Right atrium auricular region (tissue), 2 donors: Measurements from ENCODE around the gene MXRA7. TPM values are rescaled to one million over a fixed set of nuclear protein-coding genes. Genes with fewer than 3 reads are reported as not detected.
"Not testable (repeated sequence)": the region's sequence is repeated elsewhere in the genome, so short reads cannot be mapped to it uniquely, and the experiment has no call there.

Source experiments
- DNase-seq: peaks from one replicate; pipeline ENCODE4 v3.0.0-alpha.2; 2019; ENCODE audit warnings: low spot score
- H3K27ac ChIP-seq, 2 donors: fragments of 200-600 bp; sonication (generic); 1 replicate in 1 of 2; 2 replicates in 1 of 2; pipeline ENCODE4 v1.5.1; 2016 to 2019
- H3K27me3 ChIP-seq, 2 donors: fragments of 200-600 bp; sonication (generic); one replicate each; pipeline versions ENCODE4 v1.5.1 to v1.6.0; 2017 to 2019
- H3K36me3 ChIP-seq: fragments of 200-600 bp; sonication (generic); one replicate; pipeline ENCODE4 v1.5.1; 2016
- H3K4me1 ChIP-seq, 2 donors: fragments of 200-600 bp; sonication (generic); one replicate each; pipeline versions ENCODE4 v1.5.1 to v1.6.0; 2017 to 2019
- H3K4me3 ChIP-seq, 2 donors: fragments of 200-600 bp; sonication (generic); 1 replicate in 1 of 2; 2 replicates in 1 of 2; pipeline ENCODE4 v1.5.1; 2017 to 2019; ENCODE audit warnings: mild to moderate bottlenecking in 1 of 2, moderate library complexity in 1 of 2
- H3K9me3 ChIP-seq, 2 donors: fragments of 200-600 bp; sonication (generic); one replicate each; pipeline ENCODE4 v1.5.1; 2019
- total RNA-seq, 2 donors: library from RNA; depleted of rRNA; stranded (reverse); fragments of >200 nt; gene quantifications; one replicate each; pipeline ENCODE4 v1.1.0, GENCODE V29; 2016
- TF ChIP-seq, protein P1 (sequence below), 2 donors: fragments of 200-600 bp; sonication (generic); IDR thresholded peaks; one replicate each; pipeline ENCODE4 v1.5.1; 2019; ENCODE audit warnings: antibody characterized with exemption in 2 of 2

The MXRA7 gene
- total RNA-seq, 2 donors from 2014 or later: 440 to 644 TPM

DNA sequence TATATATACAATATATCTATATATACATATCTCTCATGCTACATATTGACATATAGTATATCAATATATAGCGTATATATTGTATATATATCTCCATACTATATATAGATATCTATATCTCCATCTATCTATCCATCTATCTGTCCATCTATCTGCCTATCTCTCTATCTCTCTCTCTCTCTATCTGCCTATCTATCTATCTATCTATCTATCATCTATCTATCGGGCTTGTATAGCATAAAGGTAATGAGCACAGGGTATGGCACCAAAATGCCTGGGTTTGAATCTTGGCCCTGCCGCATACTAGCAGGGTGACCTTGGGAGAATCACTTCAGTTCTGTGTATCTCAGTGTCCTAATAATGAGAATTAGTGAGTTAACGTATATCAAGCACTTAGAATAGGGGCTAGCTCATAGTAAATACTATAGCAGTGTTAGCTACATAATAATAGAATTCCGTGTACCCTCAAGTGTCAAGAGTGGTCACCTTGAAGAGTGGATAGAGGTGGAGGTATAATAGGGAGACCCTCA, 68.7 kb downstream of the MXRA7 start:
- Histone ChIP-seq H3K36me3 (no peaks in the 10 kb centered on the region), H3K27ac (no peak overlapping the region), H3K9me3 (peaks cover 0 to 3% of the 10 kb centered on the region in 2 donors), H3K4me3 (no peak overlapping the region), H3K27me3 (no peaks in the 10 kb centered on the region), H3K4me1 (no peaks in the 10 kb centered on the region)
- no peak for DNase-seq
- TF ChIP-seq, protein P1, sequence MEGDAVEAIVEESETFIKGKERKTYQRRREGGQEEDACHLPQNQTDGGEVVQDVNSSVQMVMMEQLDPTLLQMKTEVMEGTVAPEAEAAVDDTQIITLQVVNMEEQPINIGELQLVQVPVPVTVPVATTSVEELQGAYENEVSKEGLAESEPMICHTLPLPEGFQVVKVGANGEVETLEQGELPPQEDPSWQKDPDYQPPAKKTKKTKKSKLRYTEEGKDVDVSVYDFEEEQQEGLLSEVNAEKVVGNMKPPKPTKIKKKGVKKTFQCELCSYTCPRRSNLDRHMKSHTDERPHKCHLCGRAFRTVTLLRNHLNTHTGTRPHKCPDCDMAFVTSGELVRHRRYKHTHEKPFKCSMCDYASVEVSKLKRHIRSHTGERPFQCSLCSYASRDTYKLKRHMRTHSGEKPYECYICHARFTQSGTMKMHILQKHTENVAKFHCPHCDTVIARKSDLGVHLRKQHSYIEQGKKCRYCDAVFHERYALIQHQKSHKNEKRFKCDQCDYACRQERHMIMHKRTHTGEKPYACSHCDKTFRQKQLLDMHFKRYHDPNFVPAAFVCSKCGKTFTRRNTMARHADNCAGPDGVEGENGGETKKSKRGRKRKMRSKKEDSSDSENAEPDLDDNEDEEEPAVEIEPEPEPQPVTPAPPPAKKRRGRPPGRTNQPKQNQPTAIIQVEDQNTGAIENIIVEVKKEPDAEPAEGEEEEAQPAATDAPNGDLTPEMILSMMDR (IDR thresholded peaks at IDR 0.05): no peak

DNA sequence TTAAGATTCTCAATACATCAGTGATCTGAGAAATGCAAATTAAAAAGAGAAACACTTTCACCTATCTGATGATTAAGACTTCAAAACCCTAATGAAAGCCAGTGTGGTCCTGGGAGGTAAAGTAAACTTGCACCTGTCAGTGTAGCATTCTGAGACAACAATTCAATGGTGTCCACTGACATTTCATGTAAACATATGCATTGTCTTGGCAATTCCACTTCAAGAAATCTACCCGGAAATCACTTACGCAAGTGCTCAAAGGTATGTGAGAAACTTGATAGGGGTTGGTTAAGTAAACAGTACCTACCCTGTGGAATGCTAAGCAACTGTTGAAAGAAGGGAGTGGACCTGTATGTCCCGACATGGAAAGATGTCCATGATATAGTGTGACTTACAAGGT, 69.3 kb downstream of the MXRA7 start:
- no peaks in the 10 kb centered on the region for H3K4me1 ChIP-seq
- no peaks in the 10 kb centered on the region for H3K36me3 ChIP-seq
- no peak for DNase-seq
- no peaks in the 10 kb centered on the region for H3K9me3 ChIP-seq
- H3K4me3 ChIP-seq: no peak overlapping the region
- TF ChIP-seq, protein P1 (IDR thresholded peaks at IDR 0.05): no peak
- H3K27ac ChIP-seq: no peak overlapping the region
- no peaks in the 10 kb centered on the region for H3K27me3 ChIP-seq

DNA sequence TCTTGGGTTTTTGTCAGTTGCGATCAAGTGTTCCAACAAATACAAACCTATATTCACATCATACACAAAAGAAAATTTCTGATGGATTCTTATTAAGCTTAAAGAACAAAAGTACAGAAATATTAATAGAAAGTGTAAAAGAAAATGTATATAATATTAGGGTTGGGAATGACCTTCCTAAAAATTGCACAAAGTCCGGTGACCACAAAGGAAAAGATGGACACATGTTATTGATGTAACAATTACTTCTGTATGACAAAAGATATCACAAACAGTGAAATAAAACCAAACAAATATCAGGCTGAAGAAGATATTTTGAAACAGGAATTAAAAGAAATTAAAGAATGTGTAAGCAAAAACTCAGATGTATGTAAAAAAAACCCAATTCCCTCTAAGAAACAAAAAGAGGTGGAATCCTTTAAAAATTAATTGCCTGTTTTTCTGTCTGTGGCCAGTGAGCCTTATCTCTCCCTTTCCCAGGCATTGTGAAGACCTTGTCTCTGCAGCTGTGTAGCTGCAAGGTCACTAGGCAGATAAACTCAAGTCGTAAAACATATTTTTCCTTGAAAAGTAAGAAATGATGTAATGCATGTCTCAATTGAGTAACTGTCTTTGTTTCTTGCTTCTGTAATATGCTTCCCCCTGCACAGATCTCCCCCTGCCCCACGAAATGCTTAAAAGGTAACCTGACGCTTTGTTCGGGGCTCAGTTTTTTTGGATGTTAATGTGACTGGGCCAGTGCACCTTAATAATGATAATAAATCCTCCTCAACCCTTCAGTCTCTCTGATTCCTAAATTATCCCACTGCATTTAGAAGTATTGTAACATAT, 70.0 kb downstream of the MXRA7 start:
- Histone ChIP-seq H3K27ac (no peak overlapping the region), H3K4me3 (no peak overlapping the region), H3K4me1 (no peaks in the 10 kb centered on the region), H3K9me3 (no peaks in the 10 kb centered on the region), H3K36me3 (no peaks in the 10 kb centered on the region), H3K27me3 (no peaks in the 10 kb centered on the region)
- no peak for DNase-seq
- TF ChIP-seq, protein P1 (IDR thresholded peaks at IDR 0.05): no peak

DNA sequence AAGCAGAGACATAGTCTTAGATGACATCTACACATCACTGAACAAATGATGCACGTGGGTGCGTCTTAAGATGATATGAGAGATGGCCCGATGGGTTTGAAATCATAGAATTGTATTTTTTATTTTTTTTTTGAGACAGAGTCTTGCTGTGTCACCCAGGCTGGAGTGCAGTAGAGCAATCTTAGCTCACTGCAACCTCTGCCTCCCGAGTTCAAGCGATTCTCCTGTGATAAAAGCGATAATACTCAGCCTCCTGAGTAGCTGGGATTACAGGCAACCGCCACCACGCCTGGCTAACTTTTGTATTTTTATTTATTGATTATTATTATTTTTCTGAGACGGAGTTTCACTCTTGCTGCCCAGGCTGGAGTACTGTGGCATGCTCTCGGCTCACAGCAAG, 72.5 kb downstream of the MXRA7 start:
- no peak overlapping the region for H3K4me3 ChIP-seq
- no peaks in the 10 kb centered on the region for H3K9me3 ChIP-seq
- TF ChIP-seq, protein P1 (IDR thresholded peaks at IDR 0.05): no peak
- H3K27ac ChIP-seq: no peak overlapping the region
- no peak for DNase-seq
- no peaks in the 10 kb centered on the region for H3K36me3 ChIP-seq
- no peaks in the 10 kb centered on the region for H3K27me3 ChIP-seq
- no peaks in the 10 kb centered on the region for H3K4me1 ChIP-seq

DNA sequence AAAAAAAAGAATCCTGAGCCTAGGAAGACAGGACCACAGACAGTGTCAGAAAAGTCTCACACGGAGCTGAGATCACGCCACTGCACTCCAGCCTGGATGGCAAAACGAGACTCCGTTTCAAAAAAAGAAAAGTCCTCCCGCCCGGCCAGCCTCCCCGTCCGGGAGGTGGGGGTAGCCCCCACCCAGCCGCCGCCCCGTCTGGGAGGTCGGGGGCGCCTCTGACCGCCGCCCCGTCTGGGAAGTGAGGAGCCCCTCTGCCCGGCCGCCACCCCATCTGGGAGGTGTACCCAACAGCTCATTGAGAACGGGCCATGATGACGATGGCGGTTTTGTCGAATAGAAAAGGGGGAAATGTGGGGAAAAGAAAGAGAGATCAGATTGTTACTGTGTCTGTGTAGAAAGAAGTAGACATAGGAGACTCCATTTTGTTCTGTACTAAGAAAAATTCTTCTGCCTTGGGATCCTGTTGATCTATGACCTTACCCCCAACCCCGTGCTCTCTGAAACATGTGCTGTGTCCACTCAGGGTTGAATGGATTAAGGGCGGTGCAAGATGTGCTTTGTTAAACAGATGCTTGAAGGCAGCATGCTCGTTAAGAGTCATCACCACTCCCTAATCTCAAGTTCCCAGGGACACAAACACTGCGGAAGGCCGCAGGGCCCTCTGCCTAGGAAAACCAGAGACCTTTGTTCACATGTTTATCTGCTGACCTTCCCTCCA, 74.1 kb downstream of the MXRA7 start:
- not testable (repeated sequence) for H3K9me3 ChIP-seq, H3K27me3 ChIP-seq, H3K4me1 ChIP-seq, H3K36me3 ChIP-seq, H3K27ac ChIP-seq, H3K4me3 ChIP-seq, DNase-seq

DNA sequence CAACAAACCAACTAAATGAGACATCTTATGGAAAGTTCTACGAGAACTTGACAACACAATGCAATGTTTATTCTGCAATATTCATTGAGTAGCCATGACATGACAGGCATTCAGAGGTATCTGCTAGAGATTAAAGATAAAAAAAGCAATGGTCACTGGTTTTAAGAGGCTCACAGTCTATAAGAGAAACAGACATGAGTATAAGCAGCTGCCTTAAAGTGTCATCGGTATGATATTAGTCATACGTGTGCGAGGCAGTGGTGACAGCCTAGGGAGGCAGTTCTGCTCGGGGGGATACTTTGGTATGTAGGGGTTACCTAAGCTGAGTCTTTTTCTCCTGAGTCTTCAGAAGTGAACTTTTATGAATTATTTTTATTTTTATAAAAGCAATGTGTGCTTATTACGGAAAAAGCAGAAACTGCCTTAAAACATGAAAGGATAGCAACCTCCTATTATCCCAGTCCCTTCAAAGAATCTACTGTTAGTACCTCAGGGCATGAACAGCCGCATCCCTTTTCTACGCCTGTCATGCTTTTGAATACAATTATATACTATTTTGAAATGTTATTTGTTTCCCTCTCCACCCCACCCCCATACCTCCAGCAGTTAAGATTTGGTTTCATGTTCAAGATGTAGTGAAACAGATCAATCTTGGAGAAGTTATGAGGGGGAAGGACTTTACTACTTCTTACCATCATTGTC, 75.0 kb downstream of the MXRA7 start:
- Histone ChIP-seq H3K4me1 (no peaks in the 10 kb centered on the region), H3K4me3 (no peak overlapping the region), H3K27me3 (no peaks in the 10 kb centered on the region), H3K36me3 (no peaks in the 10 kb centered on the region), H3K27ac (no peak overlapping the region), H3K9me3 (no peaks in the 10 kb centered on the region)
- TF ChIP-seq, protein P1 (IDR thresholded peaks at IDR 0.05): no peak
- DNase-seq: no peak
